ENCODE results near the gene PRKCQ.

DNA sequence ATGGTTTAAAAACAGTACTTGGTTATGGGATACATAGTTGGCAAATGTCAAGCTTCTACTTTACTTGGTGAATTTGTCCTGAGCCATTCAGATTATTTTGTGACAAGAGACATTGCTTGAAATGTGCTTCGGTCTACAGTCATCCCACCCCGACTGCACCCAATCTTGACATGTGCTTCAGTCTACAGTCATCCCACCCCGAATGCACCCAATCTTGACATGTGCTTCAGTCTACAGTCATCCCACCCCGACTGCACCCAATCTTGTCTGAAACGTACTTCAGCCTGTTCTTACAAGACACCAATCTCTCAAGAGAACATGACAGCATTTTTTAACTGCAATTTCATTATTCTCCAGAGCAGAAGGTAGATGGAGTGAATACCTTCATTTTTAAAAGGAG lies 47.8 kb downstream of the PRKCQ start:
- TF ChIP-seq POLR2A (IDR thresholded peaks at IDR 0.05; ENCODE audit: low read depth, low read length): no peak
- no peak for TF ChIP-seq TAF1 (IDR thresholded peaks at IDR 0.05; ENCODE audit: low read depth, low read length)
- no peak for TF ChIP-seq POLR2AphosphoS5 (IDR thresholded peaks at IDR 0.05; ENCODE audit: low read depth, low read length)
- TF ChIP-seq SPI1 (IDR thresholded peaks at IDR 0.05; ENCODE audit: low read depth, low read length): no peak
- TF ChIP-seq POU2F2 (IDR thresholded peaks at IDR 0.05; ENCODE audit: low read depth, low read length): no peak
